Gastroesophageal sphincter (tissue), 3 donors: ENCODE results near the gene USP38.

Source experiments
- POLR2A ChIP-seq, 2 donors: fragments of 450-650 bp; IDR thresholded peaks; one replicate each; pipeline ENCODE4 v1.6.1; 2017; ENCODE audit warnings: antibody characterized with exemption in 2 of 2, mild to moderate bottlenecking in 2 of 2, moderate library complexity in 1 of 2
- TF ChIP-seq, protein P1 (sequence below), 4 experiments: fragments of 200-600 bp in 2 of 4; fragments of 450-650 bp in 2 of 4; sonication (generic) in 1 of 4; IDR thresholded peaks; one replicate each; pipeline ENCODE4 v1.5.1; 2017 to 2019; ENCODE audit warnings: antibody characterized with exemption in 4 of 4, mild to moderate bottlenecking in 2 of 4, moderate library complexity in 2 of 4

DNA sequence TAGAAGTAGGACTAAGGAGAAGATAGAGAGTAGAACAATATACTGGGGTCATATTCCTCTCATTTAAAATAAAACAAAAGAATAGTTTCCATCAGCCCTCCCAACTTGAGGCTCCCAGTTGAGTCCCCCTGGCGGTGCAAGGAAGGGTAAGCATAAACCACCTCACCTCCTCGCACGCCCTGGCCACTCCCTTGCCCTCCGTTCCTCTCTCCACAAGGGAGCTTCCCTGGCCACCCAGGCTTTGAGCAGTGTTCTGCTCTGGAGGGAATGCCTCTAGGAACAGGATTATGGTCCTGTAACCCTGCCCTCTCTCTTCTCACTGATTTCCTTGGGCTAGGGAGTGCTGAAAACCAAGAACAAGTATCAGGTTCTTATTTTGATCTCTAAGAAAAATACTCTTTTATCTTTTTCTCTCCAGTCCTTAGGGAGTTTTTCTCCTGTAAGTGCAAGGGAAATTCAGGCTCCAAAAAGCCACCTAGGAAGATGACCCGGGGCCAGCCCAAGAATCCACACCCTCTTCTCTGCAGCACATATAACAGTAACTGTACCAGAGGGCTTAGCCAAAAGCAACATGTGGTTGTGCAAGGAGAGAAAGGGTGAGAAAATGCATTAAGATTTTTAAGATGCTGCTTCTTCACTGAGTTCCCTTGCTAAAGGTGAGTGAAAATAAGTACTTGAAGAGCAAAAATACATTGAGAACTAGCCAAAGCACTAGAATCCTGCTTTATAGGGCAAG lies 69.9 kb downstream of the USP38 start:
- no peak for TF ChIP-seq POLR2A (IDR thresholded peaks at IDR 0.05)
- TF ChIP-seq, protein P1, sequence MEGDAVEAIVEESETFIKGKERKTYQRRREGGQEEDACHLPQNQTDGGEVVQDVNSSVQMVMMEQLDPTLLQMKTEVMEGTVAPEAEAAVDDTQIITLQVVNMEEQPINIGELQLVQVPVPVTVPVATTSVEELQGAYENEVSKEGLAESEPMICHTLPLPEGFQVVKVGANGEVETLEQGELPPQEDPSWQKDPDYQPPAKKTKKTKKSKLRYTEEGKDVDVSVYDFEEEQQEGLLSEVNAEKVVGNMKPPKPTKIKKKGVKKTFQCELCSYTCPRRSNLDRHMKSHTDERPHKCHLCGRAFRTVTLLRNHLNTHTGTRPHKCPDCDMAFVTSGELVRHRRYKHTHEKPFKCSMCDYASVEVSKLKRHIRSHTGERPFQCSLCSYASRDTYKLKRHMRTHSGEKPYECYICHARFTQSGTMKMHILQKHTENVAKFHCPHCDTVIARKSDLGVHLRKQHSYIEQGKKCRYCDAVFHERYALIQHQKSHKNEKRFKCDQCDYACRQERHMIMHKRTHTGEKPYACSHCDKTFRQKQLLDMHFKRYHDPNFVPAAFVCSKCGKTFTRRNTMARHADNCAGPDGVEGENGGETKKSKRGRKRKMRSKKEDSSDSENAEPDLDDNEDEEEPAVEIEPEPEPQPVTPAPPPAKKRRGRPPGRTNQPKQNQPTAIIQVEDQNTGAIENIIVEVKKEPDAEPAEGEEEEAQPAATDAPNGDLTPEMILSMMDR (IDR thresholded peaks at IDR 0.05), result no peak
